Psoas muscle (tissue), 8 donors: ENCODE data around the gene CDH15. TPM values are rescaled to one million over a fixed set of nuclear protein-coding genes. Genes with fewer than 3 reads are reported as not detected.

Experiments used
- ATAC-seq, 4 donors: fragments of 200-7000 bp; cut with Tn5 transposase; one replicate each; pipeline ENCODE4 v1.9.1; 2020; ENCODE audit warnings: moderate library complexity in 3 of 4, mild to moderate bottlenecking in 2 of 4
- DNase-seq, 2 donors: peaks; one replicate each; pipeline ENCODE4 v3.0.0-alpha.2; 2020
- H3K27ac ChIP-seq: fragments of 200-600 bp; one replicate; pipeline ENCODE4 v1.8.0; 2022
- H3K27me3 ChIP-seq, 3 donors: fragments of 200-600 bp in 1 of 3; one replicate each; pipeline versions ENCODE4 v1.6.1 to v1.8.0; 2013 to 2022; ENCODE audit warnings: low read length in 2 of 3, mild to moderate bottlenecking in 2 of 3, moderate library complexity in 1 of 3; ENCODE audit not compliant: insufficient read depth in 3 of 3
- H3K36me3 ChIP-seq, 2 donors: fragments of 200-600 bp in 1 of 2; one replicate each; pipeline versions ENCODE4 v1.6.1 to v1.8.0; 2013 to 2022; ENCODE audit warnings: low read depth in 1 of 2, mild to moderate bottlenecking in 1 of 2, moderate library complexity in 1 of 2; ENCODE audit not compliant: insufficient read depth in 1 of 2
- H3K4me1 ChIP-seq: fragments of 200-600 bp; one replicate; pipeline ENCODE4 v1.8.0; 2022
- H3K4me3 ChIP-seq: fragments of 200-600 bp; one replicate; pipeline ENCODE4 v1.8.0; 2022; ENCODE audit warnings: mild to moderate bottlenecking
- H3K9me3 ChIP-seq: fragments of 200-600 bp; one replicate; pipeline ENCODE4 v1.8.0; 2022
- CTCF ChIP-seq: fragments of 200-600 bp; IDR thresholded peaks from one replicate; pipeline ENCODE4 v1.8.0; 2022; ENCODE audit warnings: antibody characterized with exemption
- WGBS, 3 donors: extraction: QIAGEN DNeasy Blood & Tissue Kit; methylation state at CpG; one replicate each; pipeline versions ENCODE4 v1.1.6 to v1.1.7; 2013; 5-methylcytosine and 5-hydroxymethylcytosine counted together
- intact Hi-C, 2 donors: fragments of 100-400 bp; cut with DNase I; formaldehyde crosslinking; loops; one replicate each; pipeline versions ENCODE4 v1.11.0 to v1.14.2; 2022
- polyA plus RNA-seq, 3 donors: library from polyadenylated mRNA; stranded (reverse); fragments of 200-250 nt; gene quantifications; one replicate each; pipeline ENCODE4 v1.2.3, GENCODE V29; 2013
- total RNA-seq, 4 donors: library from RNA; stranded (reverse); fragmentation: NEBNext Ultra II Directional in 2 of 4; extraction: Animal tissue kit (Norgen Biotek cat#: 25700) in 2 of 4; gene quantifications; one replicate each; pipeline versions ENCODE4 v1.2.1 to v1.2.4, GENCODE V29; 2021 to 2023
- donor health status: healthy with polysubstance abuse.
- donor health status: DM: no; HTN: no; CAD: no; lungs with moderate emphysema.
- donor health status: Bipolar disorder and iron deficiency.
- donor health status: healthy.
- donor health status: DM: yes; HTN: yes; CAD: no.
- donor health status: DM: no; HTN: no; CAD: no.
- donor health status: DM: no; HTN: no; CAD: no.
- donor health status: DM: yes; HTN: yes; CAD: no.

The CDH15 gene
- total and polyA plus RNA-seq, 7 donors: 18.0 to 62.8 (median 36.7) TPM

- Histone ChIP-seq H3K27me3 (no peaks in the 10 kb centered on the region), H3K9me3 (no peaks in the 10 kb centered on the region), H3K4me1 (peaks cover 16% of the 10 kb centered on the region), H3K27ac (no peak overlapping the region), H3K36me3 (peaks cover 0 to 50% of the 10 kb centered on the region in 2 donors), H3K4me3 (no peak overlapping the region)
- 86 to 88% (median 88%) methylated on average over 25 of the region's 25 CpGs for WGBS, 3 donors
- TF ChIP-seq CTCF: no peak
- intact Hi-C loops: no loop called here
- no peak for DNase-seq
- no peak for ATAC-seq
Measured at GRCh38 chr16:89179656-89180315, 8.2 kb downstream of the CDH15 start.

- no peak overlapping the region for H3K27ac ChIP-seq
- H3K9me3 ChIP-seq: no peaks in the 10 kb centered on the region
- TF ChIP-seq CTCF: no peak
- DNase-seq (peak; percentile 7 to 26), ATAC-seq (no peak)
- intact Hi-C loops: no loop called here
- 63 to 70% (median 63%) methylated on average over 13 of the region's 13 CpGs for WGBS, 3 donors
- no peaks in the 10 kb centered on the region for H3K4me1 ChIP-seq
- no peaks in the 10 kb centered on the region for H3K27me3 ChIP-seq
- H3K4me3 ChIP-seq: no peak overlapping the region
- H3K36me3 ChIP-seq: peaks cover 0 to 80% of the 10 kb centered on the region in 2 donors
Measured at GRCh38 chr16:89183463-89183862, 11.9 kb downstream of the CDH15 start.

GRCh38 chr16:89183975-89184676, 12.6 kb downstream of the CDH15 start:
- DNase-seq: peak; percentile 10 to 46
- WGBS, 3 donors: 72 to 78% (median 72%) methylated on average over 20 to 26 of the region's 26 CpGs
- H3K27ac ChIP-seq: no peak overlapping the region
- peaks cover 0 to 78% of the 10 kb centered on the region in 2 donors for H3K36me3 ChIP-seq
- no peaks in the 10 kb centered on the region for H3K27me3 ChIP-seq
- H3K9me3 ChIP-seq: no peaks in the 10 kb centered on the region
- H3K4me3 ChIP-seq: no peak overlapping the region
- TF ChIP-seq CTCF: no peak
- intact Hi-C loops: no loop called here
- H3K4me1 ChIP-seq: no peaks in the 10 kb centered on the region
- peak in 3 of 4 donors; percentile 2 to 13 (median 7) for ATAC-seq

- intact Hi-C loops: no loop called here
- Histone ChIP-seq H3K4me3 (no peak overlapping the region), H3K9me3 (no peaks in the 10 kb centered on the region), H3K4me1 (no peaks in the 10 kb centered on the region), H3K27me3 (no peaks in the 10 kb centered on the region), H3K27ac (no peak overlapping the region), H3K36me3 (peaks cover 0 to 74% of the 10 kb centered on the region in 2 donors)
- peak in 3 of 4 donors; percentile 11 to 17 (median 15) for ATAC-seq
- 77 to 82% (median 78%) methylated on average over 9 of the region's 9 CpGs for WGBS, 3 donors
- no peak for DNase-seq
- TF ChIP-seq CTCF: no peak
Measured at GRCh38 chr16:89184677-89184932, 13.1 kb downstream of the CDH15 start.
